ENCODE measurements around the gene POLN. TPM values are rescaled to one million over a fixed set of nuclear protein-coding genes. Genes with fewer than 3 reads are reported as not detected.

The POLN gene
- total RNA-seq, 2 donors from 2014 or later = 2.8 to 2.9 TPM

DNA sequence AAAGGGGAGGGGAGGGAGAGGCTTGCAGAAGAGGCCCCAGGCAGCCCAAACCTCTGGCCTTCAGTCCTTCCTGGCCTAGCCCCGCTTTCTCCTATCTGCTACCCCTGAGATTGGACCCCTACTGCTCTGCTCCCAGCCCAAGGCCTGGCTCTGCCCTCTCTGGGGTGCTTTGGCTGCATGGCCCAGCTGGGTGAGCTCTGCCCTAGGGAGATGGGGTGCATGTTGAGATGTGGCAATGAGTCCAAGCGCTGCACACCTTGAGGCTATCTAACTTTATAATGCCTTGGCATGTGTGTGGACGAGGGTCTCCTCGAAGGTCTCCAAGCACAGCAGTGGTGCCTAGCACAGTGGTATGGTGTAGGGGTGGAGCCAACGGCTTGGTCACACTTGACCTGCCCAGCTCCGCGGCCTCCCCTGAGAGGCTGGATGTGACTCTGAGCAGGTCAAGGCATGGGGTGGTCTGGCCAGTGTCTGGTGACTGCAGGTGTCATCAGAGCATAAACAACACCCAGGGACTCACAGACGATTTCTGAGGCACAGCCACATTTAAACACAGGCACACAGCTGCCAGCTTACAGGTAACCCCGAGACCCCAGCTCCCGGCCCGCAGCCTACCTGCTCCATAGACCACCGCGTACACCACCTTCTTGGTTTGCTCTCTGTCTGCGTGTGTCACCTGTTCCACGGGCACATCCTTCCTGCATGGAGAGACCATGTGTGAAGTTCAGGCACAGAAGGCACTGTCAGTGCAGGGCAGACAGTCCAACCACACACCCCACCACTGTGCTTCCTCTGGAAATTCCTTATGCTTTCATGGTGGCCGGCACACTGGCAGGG, 146.5 kb downstream of the POLN start:
- WGBS, 2 experiments (ENCODE audit: insufficient coverage in 1 of 2, insufficient read length in 1 of 2) = 92 to 98% methylated on average over 11 to 16 of the region's 16 CpGs
- Mint-ChIP-seq H3K4me1 (no peaks in the 10 kb centered on the region), H3K27ac (no peak overlapping the region), H3K9me3 (peaks cover 15% of the 10 kb centered on the region), H3K4me3 (no peak overlapping the region), H3K27me3 (ENCODE audit: insufficient read depth) (peaks cover 12% of the 10 kb centered on the region), H3K36me3 (ENCODE audit: low read depth) (no peaks in the 10 kb centered on the region)
- Histone ChIP-seq H3K4me3 (ENCODE audit: low read length) (no peak overlapping the region), H3K27ac (ENCODE audit: low read depth, low read length) (no peak overlapping the region), H3K27me3 (ENCODE audit: control insufficient read depth, insufficient read depth, low read length, poor library complexity, severe bottlenecking) (peaks cover 26% of the 10 kb centered on the region), H3K36me3 (ENCODE audit: control insufficient read depth, insufficient read depth, low read length) (no peaks in the 10 kb centered on the region), H3K4me1 (ENCODE audit: control insufficient read depth, insufficient read depth, low read length) (no peaks in the 10 kb centered on the region), H3K9ac (ENCODE audit: extremely low read depth, low read length, poor library complexity, severe bottlenecking) (no peak overlapping the region), H3K9me3 (ENCODE audit: control insufficient read depth, low read length) (peaks cover 9% of the 10 kb centered on the region)
- TF ChIP-seq, protein P1, sequence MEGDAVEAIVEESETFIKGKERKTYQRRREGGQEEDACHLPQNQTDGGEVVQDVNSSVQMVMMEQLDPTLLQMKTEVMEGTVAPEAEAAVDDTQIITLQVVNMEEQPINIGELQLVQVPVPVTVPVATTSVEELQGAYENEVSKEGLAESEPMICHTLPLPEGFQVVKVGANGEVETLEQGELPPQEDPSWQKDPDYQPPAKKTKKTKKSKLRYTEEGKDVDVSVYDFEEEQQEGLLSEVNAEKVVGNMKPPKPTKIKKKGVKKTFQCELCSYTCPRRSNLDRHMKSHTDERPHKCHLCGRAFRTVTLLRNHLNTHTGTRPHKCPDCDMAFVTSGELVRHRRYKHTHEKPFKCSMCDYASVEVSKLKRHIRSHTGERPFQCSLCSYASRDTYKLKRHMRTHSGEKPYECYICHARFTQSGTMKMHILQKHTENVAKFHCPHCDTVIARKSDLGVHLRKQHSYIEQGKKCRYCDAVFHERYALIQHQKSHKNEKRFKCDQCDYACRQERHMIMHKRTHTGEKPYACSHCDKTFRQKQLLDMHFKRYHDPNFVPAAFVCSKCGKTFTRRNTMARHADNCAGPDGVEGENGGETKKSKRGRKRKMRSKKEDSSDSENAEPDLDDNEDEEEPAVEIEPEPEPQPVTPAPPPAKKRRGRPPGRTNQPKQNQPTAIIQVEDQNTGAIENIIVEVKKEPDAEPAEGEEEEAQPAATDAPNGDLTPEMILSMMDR (conservative IDR thresholded peaks at IDR 0.05) = no peak
- peak; percentile 35 for DNase-seq

DNA sequence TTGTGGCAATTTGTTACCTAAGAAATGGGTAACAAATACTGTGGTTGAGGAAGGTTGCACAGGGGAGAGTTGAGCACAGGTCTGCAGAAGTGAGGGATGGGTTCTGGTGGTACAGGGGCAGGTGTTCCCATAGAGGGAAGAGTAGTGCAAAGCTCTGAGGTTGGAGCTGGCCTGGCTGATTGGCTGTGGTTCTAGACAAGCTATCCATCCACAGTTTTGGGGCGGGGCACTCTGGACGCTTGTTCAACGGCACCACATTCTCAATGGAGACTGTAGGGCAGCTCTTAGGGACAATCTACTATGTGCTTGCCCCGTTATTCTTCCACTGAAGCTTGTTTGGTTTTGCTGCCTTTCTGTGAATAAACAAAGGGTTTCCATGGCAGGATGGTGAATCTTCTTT, 147.4 kb downstream of the POLN start:
- Mint-ChIP-seq H3K27ac (no peak overlapping the region), H3K9me3 (peaks cover 15% of the 10 kb centered on the region), H3K27me3 (ENCODE audit: insufficient read depth) (peaks cover 16% of the 10 kb centered on the region), H3K4me3 (no peak overlapping the region), H3K4me1 (no peaks in the 10 kb centered on the region), H3K36me3 (ENCODE audit: low read depth) (no peaks in the 10 kb centered on the region)
- peak; percentile 22 for DNase-seq
- WGBS, 2 experiments (ENCODE audit: insufficient coverage in 1 of 2, insufficient read length in 1 of 2) = 94 to 96% methylated on average over 4 of the region's 4 CpGs
- Histone ChIP-seq H3K4me1 (ENCODE audit: control insufficient read depth, insufficient read depth, low read length) (no peaks in the 10 kb centered on the region), H3K36me3 (ENCODE audit: control insufficient read depth, insufficient read depth, low read length) (no peaks in the 10 kb centered on the region), H3K4me3 (ENCODE audit: low read length) (no peak overlapping the region), H3K9ac (ENCODE audit: extremely low read depth, low read length, poor library complexity, severe bottlenecking) (no peak overlapping the region), H3K9me3 (ENCODE audit: control insufficient read depth, low read length) (peaks cover 9% of the 10 kb centered on the region), H3K27ac (ENCODE audit: low read depth, low read length) (no peak overlapping the region), H3K27me3 (ENCODE audit: control insufficient read depth, insufficient read depth, low read length, poor library complexity, severe bottlenecking) (peaks cover 32% of the 10 kb centered on the region)
- TF ChIP-seq, protein P1 (conservative IDR thresholded peaks at IDR 0.05) = no peak

DNA sequence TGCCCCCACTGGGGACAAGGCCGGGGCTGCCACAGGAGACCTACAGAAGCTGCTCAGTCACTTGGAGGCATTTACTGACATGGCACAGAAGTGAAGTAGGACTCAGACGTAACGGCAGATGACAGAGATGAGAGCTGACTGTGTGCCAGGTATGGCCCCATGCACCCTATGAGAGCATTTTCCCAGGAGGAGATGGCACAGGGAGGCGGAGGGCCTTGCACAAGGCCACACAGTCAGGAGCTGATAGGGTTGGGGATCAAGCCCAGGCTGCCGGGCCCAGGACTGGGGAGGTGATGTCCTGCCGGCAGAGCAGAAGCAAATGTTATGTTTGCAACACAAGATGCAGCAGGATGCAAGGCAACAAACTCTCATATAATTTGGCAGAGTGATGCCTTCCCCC, 148.7 kb downstream of the POLN start:
- H3K36me3 ChIP-seq (ENCODE audit: control insufficient read depth, insufficient read depth, low read length) = no peaks in the 10 kb centered on the region
- no peak overlapping the region for H3K4me3 ChIP-seq (ENCODE audit: low read length)
- WGBS, 2 experiments (ENCODE audit: insufficient coverage in 1 of 2, insufficient read length in 1 of 2) = 91 to 94% methylated on average over 4 to 6 of the region's 6 CpGs
- H3K9me3 ChIP-seq (ENCODE audit: control insufficient read depth, low read length) = peaks cover 9% of the 10 kb centered on the region
- Mint-ChIP-seq H3K9me3 (peaks cover 15% of the 10 kb centered on the region), H3K36me3 (ENCODE audit: low read depth) (no peaks in the 10 kb centered on the region), H3K4me3 (no peak overlapping the region), H3K27ac (no peak overlapping the region), H3K27me3 (ENCODE audit: insufficient read depth) (peaks cover 16% of the 10 kb centered on the region), H3K4me1 (peaks cover 2% of the 10 kb centered on the region)
- TF ChIP-seq, protein P1 (conservative IDR thresholded peaks at IDR 0.05) = no peak
- H3K27ac ChIP-seq (ENCODE audit: low read depth, low read length) = no peak overlapping the region
- DNase-seq = no peak
- peaks cover 32% of the 10 kb centered on the region for H3K27me3 ChIP-seq (ENCODE audit: control insufficient read depth, insufficient read depth, low read length, poor library complexity, severe bottlenecking)
- H3K9ac ChIP-seq (ENCODE audit: extremely low read depth, low read length, poor library complexity, severe bottlenecking) = no peak overlapping the region
- no peaks in the 10 kb centered on the region for H3K4me1 ChIP-seq (ENCODE audit: control insufficient read depth, insufficient read depth, low read length)

All from endodermal cell (in vitro differentiated cells).